HepG2 (cell line): Measurements from ENCODE around the gene C5orf47. TPM values are rescaled to one million over a fixed set of nuclear protein-coding genes. Genes with fewer than 3 reads are reported as not detected.

Experiments used
- ATF7 ChIP-seq, 2 experiments: fragments of 450-650 bp in 1 of 2; sonication (generic) in 1 of 2; formaldehyde crosslinking in 1 of 2; IDR thresholded peaks; 2 replicates each; pipeline versions ENCODE4 v1.4.0 to v1.6.1; 2016 to 2020; ENCODE audit warnings: antibody characterized with exemption in 1 of 2, mild to moderate bottlenecking in 1 of 2, missing genetic modification reagents in 1 of 2
- BATF2 ChIP-seq: sonication (generic); formaldehyde crosslinking; IDR thresholded peaks from 2 replicates; pipeline ENCODE4 v1.8.0; 2022; ENCODE audit warnings: mild to moderate bottlenecking, missing genetic modification reagents, moderate library complexity
- BCL6 ChIP-seq: IDR thresholded peaks from 2 replicates; pipeline ENCODE4 v1.6.1; 2016; ENCODE audit warnings: missing genetic modification reagents, missing compliant biosample characterization
- CENPX ChIP-seq: sonication (generic); formaldehyde crosslinking; IDR thresholded peaks from 2 replicates; pipeline ENCODE4 v1.9.0; 2021; ENCODE audit warnings: mild to moderate bottlenecking, missing genetic modification reagents, moderate library complexity
- CSRNP1 ChIP-seq: sonication (generic); formaldehyde crosslinking; IDR thresholded peaks from 2 replicates; pipeline ENCODE4 v1.8.1; 2023; ENCODE audit warnings: mild to moderate bottlenecking, missing genetic modification reagents
- E2F5 ChIP-seq: sonication (generic); formaldehyde crosslinking; conservative IDR thresholded peaks from 2 replicates; pipeline ENCODE4 v1.4.0; 2020; ENCODE audit warnings: missing genetic modification reagents
- ELK4 ChIP-seq: sonication (generic); formaldehyde crosslinking; IDR thresholded peaks from 2 replicates; pipeline ENCODE4 v1.9.0; 2021; ENCODE audit warnings: missing genetic modification reagents, borderline replicate concordance
- ERF ChIP-seq: IDR thresholded peaks from 2 replicates; pipeline ENCODE4 v1.6.1; 2018; ENCODE audit warnings: missing biosample characterization, missing genetic modification reagents
- ETV5 ChIP-seq: IDR thresholded peaks from 2 replicates; pipeline ENCODE4 v1.6.1; 2018; ENCODE audit warnings: missing biosample characterization, missing genetic modification reagents, inconsistent platforms, borderline replicate concordance
- IKZF1 ChIP-seq: fragments of 450-650 bp; IDR thresholded peaks from 2 replicates; pipeline ENCODE4 v1.7.1; 2016
- MEF2D ChIP-seq: sonication (generic); formaldehyde crosslinking; IDR thresholded peaks from 2 replicates; pipeline ENCODE4 v1.5.1; 2020; ENCODE audit warnings: mild to moderate bottlenecking, missing genetic modification reagents
- NFYB ChIP-seq: sonication (generic); formaldehyde crosslinking; IDR thresholded peaks from 2 replicates; pipeline ENCODE4 v1.4.0; 2020; ENCODE audit warnings: missing genetic modification reagents
- NR2C2 ChIP-seq: sonication (generic); formaldehyde crosslinking; IDR thresholded peaks from 2 replicates; pipeline ENCODE4 v1.4.0; 2020; ENCODE audit warnings: missing genetic modification reagents, mild to moderate bottlenecking, moderate library complexity, borderline replicate concordance
- NRL ChIP-seq: sonication (generic); formaldehyde crosslinking; IDR thresholded peaks from 2 replicates; pipeline ENCODE4 v1.5.0; 2020; ENCODE audit warnings: missing genetic modification reagents, mild to moderate bottlenecking, moderate library complexity, borderline replicate concordance
- RFX1 ChIP-seq: fragments of 450-650 bp; IDR thresholded peaks from 2 replicates; pipeline ENCODE4 v1.6.1; 2017
- SKIL ChIP-seq: sonication (generic); formaldehyde crosslinking; IDR thresholded peaks from 2 replicates; pipeline ENCODE4 v1.8.0; 2022; ENCODE audit warnings: missing genetic modification reagents, mild to moderate bottlenecking, moderate library complexity, borderline replicate concordance
- SMAD9 ChIP-seq: sonication (generic); formaldehyde crosslinking; IDR thresholded peaks from 2 replicates; pipeline ENCODE4 v1.5.1; 2020; ENCODE audit warnings: mild to moderate bottlenecking, missing genetic modification reagents
- TCF7L2 ChIP-seq: IDR thresholded peaks from 2 replicates; pipeline ENCODE4 v1.6.1; 2011; ENCODE audit warnings: mild to moderate bottlenecking, low read depth, low read length, moderate library complexity
- ZNF136 ChIP-seq: sonication (generic); formaldehyde crosslinking; IDR thresholded peaks from 2 replicates; pipeline ENCODE4 v1.8.1; 2022; ENCODE audit warnings: low read depth, mild to moderate bottlenecking, moderate library complexity, missing genetic modification reagents
- ZNF639 ChIP-seq: conservative IDR thresholded peaks from 2 replicates; pipeline ENCODE4 v1.6.1; 2018; ENCODE audit warnings: missing genetic modification reagents
- ZNF784 ChIP-seq: sonication (generic); formaldehyde crosslinking; IDR thresholded peaks from 2 replicates; pipeline ENCODE4 v1.5.1; 2020; ENCODE audit warnings: missing genetic modification reagents, mild to moderate bottlenecking, borderline replicate concordance
- ZSCAN12 ChIP-seq: sonication (generic); formaldehyde crosslinking; IDR thresholded peaks from 2 replicates; pipeline ENCODE4 v1.9.0; 2021; ENCODE audit warnings: mild to moderate bottlenecking, missing genetic modification reagents
- polyA plus RNA-seq, 8 experiments: library from polyadenylated mRNA; depleted of rRNA in 3 of 8; stranded (reverse) in 7 of 8; unstranded in 1 of 8; fragments of >200 nt; fragmentation: Illumina TruSeq in 4 of 8; extraction: Trizol in 4 of 8; gene quantifications; 2 replicates each; pipeline versions ENCODE4 v1.2.1 to v1.2.3, GENCODE V29; 2011 to 2016; ENCODE audit warnings: low read depth in 4 of 8, missing spikeins in 1 of 8, mixed read lengths in 1 of 8; ENCODE audit not compliant: insufficient read depth in 1 of 8
- total RNA-seq, 5 experiments: library from RNA; depleted of rRNA; stranded (reverse); fragments of >200 nt; fragmentation: Illumina TruSeq; extraction: Trizol; gene quantifications; 2 replicates each; pipeline ENCODE4 v1.2.3, GENCODE V29; 2016; ENCODE audit warnings: low read depth in 1 of 5

The C5orf47 gene
- total and polyA plus RNA-seq, 2 of the 13 experiments (the other 11 are each of a cell fraction or from before 2014, with no cell fraction given): not detected

- TF ChIP-seq NFYB (CRISPR knock-in tag): no peak
- TF ChIP-seq ZNF784 (CRISPR knock-in tag): no peak
- no peak for TF ChIP-seq ELK4 (CRISPR knock-in tag)
- TF ChIP-seq ZNF639: no peak
- TF ChIP-seq IKZF1: no peak
- no peak for TF ChIP-seq ETV5 (CRISPR knock-in tag)
- TF ChIP-seq NRL (CRISPR knock-in tag): no peak
- no peak for TF ChIP-seq NR2C2 (CRISPR knock-in tag)
- TF ChIP-seq MEF2D (CRISPR knock-in tag): 0 out of 2 replicates have a peak, but pooled peaks have one; percentile 16
- TF ChIP-seq ZSCAN12 (CRISPR knock-in tag): no peak
- no peak for TF ChIP-seq CENPX (CRISPR knock-in tag)
- peak; percentile 73 for TF ChIP-seq ERF (CRISPR knock-in tag)
- peak; percentile 25; the same call in 1 of the 2 replicates for TF ChIP-seq BCL6 (CRISPR knock-in tag)
- peak; percentile 75; the same call in 1 of the 2 replicates for TF ChIP-seq CSRNP1 (CRISPR knock-in tag)
- no peak for TF ChIP-seq SKIL (CRISPR knock-in tag)
- TF ChIP-seq TCF7L2: no peak
- no peak for TF ChIP-seq ZNF136 (CRISPR knock-in tag)
- no peak for TF ChIP-seq SMAD9
- no peak for TF ChIP-seq ATF7 (IDR thresholded peaks at IDR 0.05)
- no peak for TF ChIP-seq ATF7 (CRISPR knock-in tag; IDR thresholded peaks at IDR 0.05)
- no peak for TF ChIP-seq BATF2 (CRISPR knock-in tag)
- no peak for TF ChIP-seq RFX1
- no peak for TF ChIP-seq E2F5 (CRISPR knock-in tag)
Observed at GRCh38 chr5:174045470-174046025, 56.6 kb downstream of the C5orf47 start, which contains the start of gene NSG2 (continued).
